HTERT RPE-1 (cell line): ENCODE measurements around the gene ST8SIA3.
"Not testable (repeated sequence)": the region's sequence is repeated elsewhere in the genome, so short reads cannot be mapped to it uniquely, and the experiment has no call there.

ENCODE experiments used
- in situ Hi-C: fragments of 300-500 bp; cut with MboI; formaldehyde crosslinking; loops from 4 replicates; pipeline ENCODE4 v1.14.3; 2020; ENCODE audit warnings: low sequenced_read_pairs

Gene ST8SIA3

GRCh38 chr18:57362714-57363113 is 10.4 kb downstream of the ST8SIA3 start:
- in situ Hi-C loops, result no loop called here

- in situ Hi-C loops, result no loop called here
These were observed 12.1 kb downstream of the ST8SIA3 start for GRCh38 chr18:57364460-57364859.

GRCh38 chr18:57366528-57367081 is 14.2 kb downstream of the ST8SIA3 start:
- in situ Hi-C loops, result no loop called here

- in situ Hi-C loops, result no loop called here
These were observed 20.1 kb downstream of the ST8SIA3 start for GRCh38 chr18:57372444-57372843.

- in situ Hi-C loops, result no loop called here
These were observed 20.7 kb downstream of the ST8SIA3 start for GRCh38 chr18:57373017-57373416.

- in situ Hi-C loops, result no loop called here
These were observed 24.1 kb downstream of the ST8SIA3 start for GRCh38 chr18:57376503-57376902.

- in situ Hi-C loops, result no loop called here
These were observed 36.9 kb downstream of the ST8SIA3 start for GRCh38 chr18:57389271-57389670.

GRCh38 chr18:57390044-57390443 is 37.7 kb downstream of the ST8SIA3 start:
- in situ Hi-C loops, result no loop called here

GRCh38 chr18:57394749-57395148 is 42.4 kb downstream of the ST8SIA3 start:
- in situ Hi-C loops, result not testable (repeated sequence)

- in situ Hi-C loops, result not testable (repeated sequence)
These were observed 44.5 kb downstream of the ST8SIA3 start for GRCh38 chr18:57396831-57397230.

- in situ Hi-C loops, result no loop called here
These were observed 45.2 kb downstream of the ST8SIA3 start for GRCh38 chr18:57397440-57398132.

- in situ Hi-C loops, result no loop called here
These were observed 52.0 kb downstream of the ST8SIA3 start for GRCh38 chr18:57404345-57404744.

GRCh38 chr18:57409650-57410049 is 57.3 kb downstream of the ST8SIA3 start:
- in situ Hi-C loops, result no loop called here

- in situ Hi-C loops, result no loop called here
These were observed 58.4 kb downstream of the ST8SIA3 start for GRCh38 chr18:57410749-57411148.

- in situ Hi-C loops, result no loop called here
These were observed 64.2 kb downstream of the ST8SIA3 start for GRCh38 chr18:57416542-57416941.
